Activated CD4-positive, alpha-beta T cell treated with anti-CD3 and anti-CD28 coated beads for 36 hours (primary cell): ENCODE data around the gene ANKRD1. TPM values are rescaled to one million over a fixed set of nuclear protein-coding genes. Genes with fewer than 3 reads are reported as not detected.
"Not testable (repeated sequence)": the region's sequence is repeated elsewhere in the genome, so short reads cannot be mapped to it uniquely, and the experiment has no call there.

Source experiments
- ATAC-seq: fragments of 200-7000 bp; cut with Tn5 transposase; one replicate; pipeline ENCODE4 v1.10.0; 2021; ENCODE audit warnings: mild to moderate bottlenecking, moderate library complexity
- CTCF ChIA-PET: fragments of 350-600 bp; sonication (Branson Sonifier 250); formaldehyde crosslinking; loops from one replicate; lab custom pipeline; 2021; ENCODE audit warnings: antibody characterized with exemption; lab: Charles Lee
- POLR2A ChIA-PET: fragments of 350-600 bp; sonication (Branson Sonifier 250); formaldehyde crosslinking; loops from one replicate; lab custom pipeline; 2021; ENCODE audit warnings: antibody characterized with exemption, inconsistent platforms; lab: Charles Lee
- DNase-seq: peaks from one replicate; pipeline ENCODE4 v3.0.0-alpha.2; 2020
- H3K27ac Mint-ChIP-seq: one replicate; pipeline ENCODE4 v1.8.0; 2021; ENCODE audit warnings: mixed read lengths
- H3K27me3 Mint-ChIP-seq: one replicate; pipeline ENCODE4 v1.8.0; 2021; ENCODE audit warnings: mixed read lengths
- H3K36me3 Mint-ChIP-seq: one replicate; pipeline ENCODE4 v1.8.0; 2021; ENCODE audit warnings: low read depth, mixed read lengths
- H3K4me1 Mint-ChIP-seq: one replicate; pipeline ENCODE4 v1.8.0; 2021; ENCODE audit warnings: mixed read lengths
- H3K4me3 Mint-ChIP-seq: one replicate; pipeline ENCODE4 v1.8.0; 2021; ENCODE audit warnings: mild to moderate bottlenecking, moderate library complexity, mixed read lengths
- H3K9me3 Mint-ChIP-seq: one replicate; pipeline ENCODE4 v1.8.0; 2021; ENCODE audit warnings: low read depth, mixed read lengths
- intact Hi-C, 2 experiments: fragments of 100-400 bp; cut with DNase I in 1 of 2; cut with micrococcal nuclease in 1 of 2; formaldehyde crosslinking; loops; one replicate each; pipeline versions ENCODE4 v1.14.2 to v1.15.1; 2022 to 2024; cut with DNase I, micrococcal nuclease
- total RNA-seq, 2 experiments: library from RNA; stranded (reverse); gene quantifications; one replicate each; pipeline ENCODE4 v1.2.3, GENCODE V29; 2021

Gene ANKRD1
- total RNA-seq, 2 experiments from 2014 or later, result not detected

- H3K27me3 Mint-ChIP-seq, H3K27ac Mint-ChIP-seq, H3K9me3 Mint-ChIP-seq, H3K4me3 Mint-ChIP-seq, H3K4me1 Mint-ChIP-seq, DNase-seq: not testable (repeated sequence)
- ChIA-PET POLR2A (interaction anchor here (0.6 kb wide), 2 partner anchors 32 to 285 kb away, joined by 3 read pairs; no protein-coding TSS in a partner anchor), CTCF (interaction anchor here (0.6 to 3.3 kb wide), 26 partner anchors 8 to 1033 kb away, joined by 3 to 28 read pairs (median 4); partner anchors contain the start of genes HTR7 and RPP30)
- peaks cover 42% of the 10 kb centered on the region for H3K36me3 Mint-ChIP-seq
- intact Hi-C loops, result loop anchor here in 1 of 2 experiments (1.0 kb wide), 2 partner anchors 126 to 371 kb away; no protein-coding TSS in a partner anchor
- peak; percentile 26 for ATAC-seq
Measured at GRCh38 chr10:90880059-90880719, 40.7 kb downstream of the ANKRD1 start.

DNA sequence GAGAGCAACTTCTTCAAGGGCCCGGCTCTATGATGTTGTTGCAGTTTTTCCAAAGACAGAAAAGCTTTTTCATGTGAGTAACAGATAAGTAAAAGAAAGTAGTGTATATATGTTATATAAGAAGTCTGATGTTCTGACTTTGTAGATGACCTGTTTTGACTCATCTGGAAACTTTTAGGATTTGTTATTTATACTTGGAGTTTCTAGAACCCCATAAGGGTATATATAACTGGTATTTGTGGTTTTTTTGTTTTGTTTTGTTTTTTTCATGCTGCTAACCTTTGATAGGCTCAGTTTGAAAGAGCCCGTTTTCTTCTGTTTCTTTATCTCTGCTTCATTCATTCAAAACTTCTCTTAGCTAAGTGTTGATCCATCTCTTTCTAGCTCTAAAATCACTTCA, 41.8 kb downstream of the ANKRD1 start:
- no peak overlapping the region for H3K4me3 Mint-ChIP-seq
- ChIA-PET CTCF (interaction anchor here (0.6 to 3.3 kb wide), 23 partner anchors 9 to 1236 kb away, joined by 3 to 28 read pairs (median 4); partner anchors contain the start of gene HTR7), POLR2A (no interaction called here)
- intact Hi-C loops, result loop anchor here (10.0 kb wide), 6 partner anchors 286 to 1884 kb away; partner anchors contain the start of genes FAS (in 1 of the 2), FGFBP3 (in 1 of the 2), IFIT5 (in 1 of the 2) and LIPA (in 1 of the 2)
- no peaks in the 10 kb centered on the region for H3K27me3 Mint-ChIP-seq
- peaks cover 41% of the 10 kb centered on the region for H3K36me3 Mint-ChIP-seq
- H3K27ac Mint-ChIP-seq, result peak overlapping the region; percentile 24
- H3K9me3 Mint-ChIP-seq, result no peaks in the 10 kb centered on the region
- no peak for DNase-seq
- peaks cover 11% of the 10 kb centered on the region for H3K4me1 Mint-ChIP-seq
- peak; percentile 30 for ATAC-seq

- intact Hi-C loops, result loop anchor here (1.0 to 10.0 kb wide), 9 partner anchors 290 to 1878 kb away; partner anchors contain the start of genes FAS (in 1 of the 2), FGFBP3 (in 1 of the 2), IFIT5 (in 1 of the 2) and LIPA (in 1 of the 2)
- H3K27ac Mint-ChIP-seq, result peak overlapping the region; percentile 98
- peaks cover 34% of the 10 kb centered on the region for H3K4me1 Mint-ChIP-seq
- ChIA-PET CTCF (interaction anchor here (1.0 to 1.9 kb wide), 11 partner anchors 8 to 149 kb away, joined by 3 to 6 read pairs (median 3); partner anchors contain the start of gene HTR7), POLR2A (interaction anchor here (0.5 to 1.8 kb wide), 5 partner anchors 11 to 1621 kb away, joined by 3 to 5 read pairs (median 4); partner anchors contain the start of gene LIPA)
- peaks cover 22% of the 10 kb centered on the region for H3K36me3 Mint-ChIP-seq
- peaks cover 17% of the 10 kb centered on the region for H3K27me3 Mint-ChIP-seq
- peak; percentile 66 for DNase-seq
- H3K9me3 Mint-ChIP-seq, result peaks cover 6% of the 10 kb centered on the region
- H3K4me3 Mint-ChIP-seq, result peak overlapping the region; percentile 89
- peak; percentile 67 for ATAC-seq
Measured at GRCh38 chr10:90872648-90873020, 48.3 kb downstream of the ANKRD1 start.

DNA sequence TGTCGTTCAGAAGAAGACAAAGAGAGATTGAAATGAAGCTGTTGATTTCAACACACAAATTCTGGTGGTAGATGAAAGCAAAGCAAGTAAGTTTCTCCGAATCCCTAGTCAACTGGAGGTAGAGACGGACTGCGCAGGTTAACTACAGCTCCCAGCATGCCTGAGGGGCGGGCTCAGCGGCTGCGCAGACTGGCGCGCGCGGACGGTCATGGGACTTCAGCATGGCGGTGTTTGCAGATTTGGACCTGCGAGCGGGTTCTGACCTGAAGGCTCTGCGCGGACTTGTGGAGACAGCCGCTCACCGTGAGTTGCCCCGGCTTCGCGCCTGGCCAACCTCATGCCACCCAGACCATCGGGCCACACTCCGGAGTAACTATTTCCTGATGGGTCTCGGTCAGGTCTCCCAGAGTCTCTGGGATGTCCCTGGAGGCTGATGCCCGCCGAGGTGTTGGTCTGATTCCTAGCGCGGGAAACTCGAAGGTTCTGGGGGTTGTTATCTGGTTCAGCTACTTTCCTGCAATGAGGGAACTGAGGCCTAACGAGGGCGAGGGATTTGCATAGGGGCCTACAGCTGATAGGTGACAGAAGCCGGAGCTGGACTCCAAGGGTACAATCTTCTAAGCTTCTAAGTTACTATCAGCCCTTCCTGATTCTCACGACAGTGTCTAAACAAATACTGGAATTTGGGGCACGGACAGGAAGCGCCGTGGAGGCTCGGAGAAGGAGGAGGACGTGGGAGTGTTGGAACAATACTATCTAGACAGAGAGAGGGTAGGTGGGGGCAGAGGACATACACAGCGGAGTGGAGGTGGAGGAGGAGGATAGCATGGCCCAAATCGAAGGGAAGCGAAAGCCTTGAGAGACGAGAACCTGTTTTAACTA, 48.9 kb downstream of the ANKRD1 start, which contains the start of gene RPP30:
TSS of gene RPP30 (plus strand) at position 209 of the 882 bp plus-strand sequence. CDS start at position 222, 13 bp downstream.
- H3K27me3 Mint-ChIP-seq, result peaks cover 17% of the 10 kb centered on the region
- H3K27ac Mint-ChIP-seq, result peak within 1 kb of the TSS; percentile 98
- peaks cover 6% of the 10 kb centered on the region for H3K9me3 Mint-ChIP-seq
- H3K4me1 Mint-ChIP-seq, result peaks cover 34% of the 10 kb centered on the region
- peak; percentile 93 for ATAC-seq
- H3K36me3 Mint-ChIP-seq, result peaks cover 17% of the 10 kb centered on the region
- DNase-seq, result peak; percentile 92
- intact Hi-C loops, result loop anchor here (1.0 to 10.0 kb wide), 14 partner anchors 14 to 1877 kb away; partner anchors contain the start of genes FAS (in 1 of the 2), FGFBP3 (in 1 of the 2), HTR7 (in 1 of the 2) and IFIT5 (in 1 of the 2)
- ChIA-PET CTCF (interaction anchor here (0.7 to 1.9 kb wide), 12 partner anchors 8 to 148 kb away, joined by 3 to 6 read pairs (median 3); partner anchors contain the start of gene HTR7), POLR2A (interaction anchor here (0.5 to 1.8 kb wide), 4 partner anchors 11 to 1620 kb away, joined by 3 to 5 read pairs (median 4); partner anchors contain the start of gene LIPA)
- peak within 1 kb of the TSS; percentile 89 for H3K4me3 Mint-ChIP-seq

GRCh38 chr10:90871279-90871765, 49.6 kb downstream of the ANKRD1 start:
- intact Hi-C loops, result loop anchor here (1.0 to 10.0 kb wide), 12 partner anchors 13 to 1877 kb away; partner anchors contain the start of genes FAS (in 1 of the 2), FGFBP3 (in 1 of the 2), HTR7 (in 1 of the 2) and IFIT5 (in 1 of the 2)
- POLR2A ChIA-PET, result interaction anchor here (1.8 kb wide), 1 partner anchor 293 kb away, joined by 5 read pairs; no protein-coding TSS in a partner anchor
- H3K27me3 Mint-ChIP-seq, result peaks cover 19% of the 10 kb centered on the region
- peak; percentile 58 for ATAC-seq
- peaks cover 34% of the 10 kb centered on the region for H3K4me1 Mint-ChIP-seq
- peaks cover 6% of the 10 kb centered on the region for H3K9me3 Mint-ChIP-seq
- CTCF ChIA-PET, result interaction anchor here (0.7 to 1.9 kb wide), 10 partner anchors 8 to 121 kb away, joined by 3 to 6 read pairs (median 4); partner anchors contain the start of gene HTR7
- H3K36me3 Mint-ChIP-seq, result peaks cover 14% of the 10 kb centered on the region
- H3K4me3 Mint-ChIP-seq, result peak overlapping the region; percentile 89
- peak overlapping the region; percentile 98 for H3K27ac Mint-ChIP-seq
- DNase-seq, result peak; percentile 69

DNA sequence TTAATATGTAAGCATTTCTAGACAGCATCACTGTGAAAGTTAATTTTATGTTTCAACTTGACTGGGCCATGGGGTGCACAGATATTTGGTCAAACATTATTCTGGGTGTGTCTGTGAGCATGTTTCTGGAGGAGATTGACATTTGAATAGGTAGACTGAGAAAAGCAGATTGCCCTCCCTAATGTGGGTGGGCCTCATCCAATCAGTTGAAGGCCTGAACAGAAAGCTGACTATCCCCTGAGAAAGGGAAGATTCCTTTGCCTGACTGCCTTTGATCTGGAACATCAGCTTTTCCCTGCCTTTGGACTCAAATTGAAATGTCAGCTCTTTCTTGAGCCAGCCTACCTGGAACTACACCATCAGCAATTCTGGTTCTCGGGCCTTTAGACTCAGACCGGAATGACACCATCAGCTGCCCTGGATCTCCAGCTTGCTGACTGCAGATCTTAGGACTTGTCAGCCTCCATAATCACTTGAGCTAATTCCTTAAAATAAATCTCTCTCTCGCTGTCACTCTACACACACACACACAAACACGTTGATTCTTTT, 54.8 kb downstream of the ANKRD1 start:
- ATAC-seq (no peak), DNase-seq (no peak)
- peaks cover 8% of the 10 kb centered on the region for H3K4me1 Mint-ChIP-seq
- no peaks in the 10 kb centered on the region for H3K36me3 Mint-ChIP-seq
- H3K27me3 Mint-ChIP-seq, result peaks cover 36% of the 10 kb centered on the region
- ChIA-PET CTCF (interaction anchor here (0.7 to 2.1 kb wide), 8 partner anchors 9 to 1085 kb away, joined by 3 to 10 read pairs (median 3); no protein-coding TSS in a partner anchor), POLR2A (interaction anchor here (0.9 kb wide), 1 partner anchor 10 kb away, joined by 4 read pairs; no protein-coding TSS in a partner anchor)
- intact Hi-C loops, result loop anchor here in 1 of 2 experiments (10.0 kb wide), 1 partner anchor 911 kb away; no protein-coding TSS in a partner anchor
- H3K9me3 Mint-ChIP-seq, result peaks cover 6% of the 10 kb centered on the region
- no peak overlapping the region for H3K4me3 Mint-ChIP-seq
- H3K27ac Mint-ChIP-seq, result no peak overlapping the region

- Mint-ChIP-seq H3K4me3 (no peak overlapping the region), H3K27me3 (peaks cover 36% of the 10 kb centered on the region), H3K4me1 (peaks cover under 1% of the 10 kb centered on the region), H3K27ac (no peak overlapping the region), H3K36me3 (no peaks in the 10 kb centered on the region), H3K9me3 (peaks cover 6% of the 10 kb centered on the region)
- DNase-seq (no peak), ATAC-seq (no peak)
- ChIA-PET POLR2A (interaction anchor here (0.9 kb wide), 1 partner anchor 9 kb away, joined by 4 read pairs; no protein-coding TSS in a partner anchor), CTCF (interaction anchor here (0.7 to 2.1 kb wide), 9 partner anchors 9 to 1084 kb away, joined by 3 to 10 read pairs (median 4); no protein-coding TSS in a partner anchor)
- intact Hi-C loops, result loop anchor here (1.0 to 10.0 kb wide), 2 partner anchors 114 to 911 kb away; no protein-coding TSS in a partner anchor
Measured at GRCh38 chr10:90865401-90865800, 55.5 kb downstream of the ANKRD1 start.

DNA sequence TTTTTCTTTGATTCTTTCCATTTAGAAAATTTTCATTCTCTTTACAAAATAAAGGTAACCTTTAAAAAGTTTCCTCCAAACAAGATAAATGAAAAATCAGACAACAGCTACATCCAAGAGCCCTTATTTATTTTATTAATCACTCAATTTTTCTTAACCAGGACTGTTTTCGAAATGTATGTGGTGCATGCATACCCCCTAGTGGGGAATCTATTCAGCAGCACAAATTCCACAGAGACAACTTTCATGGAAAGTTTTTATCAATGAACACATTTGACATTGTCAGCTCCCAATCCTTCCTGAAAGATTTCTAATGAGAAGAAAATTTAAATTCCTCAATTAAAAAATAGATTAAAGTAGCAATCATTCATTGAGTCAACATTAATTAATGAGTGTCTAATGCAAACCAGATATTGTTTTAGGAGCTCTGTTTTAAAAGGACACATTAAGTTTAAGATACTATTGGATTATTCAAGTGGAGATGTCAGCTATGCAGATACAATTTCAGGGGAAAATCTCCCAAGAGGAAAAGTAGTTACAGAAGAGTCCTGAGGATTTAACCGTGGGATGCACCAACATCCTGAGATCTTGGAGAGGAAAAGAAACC, 57.9 kb downstream of the ANKRD1 start:
- ChIA-PET POLR2A (no interaction called here), CTCF (interaction anchor here (0.7 to 1.3 kb wide), 5 partner anchors 9 to 115 kb away, joined by 3 to 9 read pairs (median 3); partner anchors contain the start of gene RPP30)
- Mint-ChIP-seq H3K27me3 (peaks cover 38% of the 10 kb centered on the region), H3K9me3 (no peaks in the 10 kb centered on the region), H3K36me3 (no peaks in the 10 kb centered on the region), H3K4me3 (no peak overlapping the region), H3K4me1 (peaks cover 4% of the 10 kb centered on the region), H3K27ac (no peak overlapping the region)
- intact Hi-C loops, result loop anchor here (1.0 to 10.0 kb wide), 4 partner anchors 112 to 1071 kb away; no protein-coding TSS in a partner anchor
- ATAC-seq, result no peak
- no peak for DNase-seq
